Ishikawa (cell line): ENCODE results near the gene FBXO8.

Experiments
- CREB1 ChIP-seq: IDR thresholded peaks from 2 replicates; pipeline ENCODE4 v1.6.1; 2012; ENCODE audit warnings: low read depth
- EP300 ChIP-seq: IDR thresholded peaks from 2 replicates; pipeline ENCODE4 v1.6.1; 2012; ENCODE audit warnings: borderline replicate concordance

DNA sequence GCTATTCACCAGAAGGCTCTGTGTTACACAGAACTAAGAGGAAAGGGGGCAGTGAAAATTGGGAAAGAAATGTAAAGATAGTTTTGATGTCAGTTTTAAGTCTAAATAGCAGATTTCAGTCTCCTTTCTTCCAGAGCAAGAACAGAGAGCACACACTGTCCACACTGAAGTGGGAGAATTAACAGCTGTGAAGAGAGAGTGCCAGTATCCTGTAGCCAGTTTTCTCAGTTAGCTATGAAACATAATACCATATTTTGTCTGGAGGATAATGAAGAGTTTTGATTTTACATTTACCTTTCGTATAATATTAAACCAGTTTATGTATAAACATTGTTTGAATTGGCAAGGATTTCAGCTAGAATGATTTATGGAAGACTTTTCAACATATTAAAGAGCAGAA lies 35.1 kb downstream of the FBXO8 start:
- no peak for TF ChIP-seq CREB1
- TF ChIP-seq EP300 = no peak
